Right atrium auricular region (tissue), 2 donors: ENCODE results near the gene TEX10. TPM values are rescaled to one million over a fixed set of nuclear protein-coding genes. Genes with fewer than 3 reads are reported as not detected.

Experiments
- DNase-seq: peaks from one replicate; pipeline ENCODE4 v3.0.0-alpha.2; 2019; ENCODE audit warnings: low spot score
- H3K27ac ChIP-seq, 2 donors: fragments of 200-600 bp; sonication (generic); 1 replicate in 1 of 2; 2 replicates in 1 of 2; pipeline ENCODE4 v1.5.1; 2016 to 2019
- H3K27me3 ChIP-seq, 2 donors: fragments of 200-600 bp; sonication (generic); one replicate each; pipeline versions ENCODE4 v1.5.1 to v1.6.0; 2017 to 2019
- H3K36me3 ChIP-seq: fragments of 200-600 bp; sonication (generic); one replicate; pipeline ENCODE4 v1.5.1; 2016
- H3K4me1 ChIP-seq, 2 donors: fragments of 200-600 bp; sonication (generic); one replicate each; pipeline versions ENCODE4 v1.5.1 to v1.6.0; 2017 to 2019
- H3K4me3 ChIP-seq, 2 donors: fragments of 200-600 bp; sonication (generic); 1 replicate in 1 of 2; 2 replicates in 1 of 2; pipeline ENCODE4 v1.5.1; 2017 to 2019; ENCODE audit warnings: mild to moderate bottlenecking in 1 of 2, moderate library complexity in 1 of 2
- H3K9me3 ChIP-seq, 2 donors: fragments of 200-600 bp; sonication (generic); one replicate each; pipeline ENCODE4 v1.5.1; 2019
- total RNA-seq, 2 donors: library from RNA; depleted of rRNA; stranded (reverse); fragments of >200 nt; gene quantifications; one replicate each; pipeline ENCODE4 v1.1.0, GENCODE V29; 2016
- TF ChIP-seq, protein P1 (sequence below), 2 donors: fragments of 200-600 bp; sonication (generic); IDR thresholded peaks; one replicate each; pipeline ENCODE4 v1.5.1; 2019; ENCODE audit warnings: antibody characterized with exemption in 2 of 2

Gene TEX10
- total RNA-seq, 2 donors from 2014 or later = 8.6 to 9.9 TPM

DNA sequence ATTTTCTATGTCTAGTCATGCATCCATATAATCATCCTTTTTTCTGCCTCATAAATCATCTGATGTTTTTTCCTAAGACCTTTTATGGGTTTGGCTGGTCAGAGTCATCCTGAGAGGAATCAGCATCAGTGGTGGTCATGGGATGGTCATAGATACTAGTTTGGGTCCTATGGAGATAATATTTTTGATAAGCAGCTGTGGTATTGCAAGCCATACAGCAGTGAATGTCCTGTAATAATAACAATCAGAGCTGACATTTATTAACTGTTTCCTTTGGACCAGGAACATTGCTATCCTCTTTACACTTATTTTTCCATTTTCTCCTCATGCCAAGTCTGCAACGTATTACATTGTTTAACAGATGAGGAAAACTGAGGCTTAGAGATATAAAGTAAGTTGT is 83.1 kb downstream of the TEX10 start:
- no peak overlapping the region for H3K4me3 ChIP-seq
- H3K9me3 ChIP-seq = no peaks in the 10 kb centered on the region
- TF ChIP-seq, protein P1, sequence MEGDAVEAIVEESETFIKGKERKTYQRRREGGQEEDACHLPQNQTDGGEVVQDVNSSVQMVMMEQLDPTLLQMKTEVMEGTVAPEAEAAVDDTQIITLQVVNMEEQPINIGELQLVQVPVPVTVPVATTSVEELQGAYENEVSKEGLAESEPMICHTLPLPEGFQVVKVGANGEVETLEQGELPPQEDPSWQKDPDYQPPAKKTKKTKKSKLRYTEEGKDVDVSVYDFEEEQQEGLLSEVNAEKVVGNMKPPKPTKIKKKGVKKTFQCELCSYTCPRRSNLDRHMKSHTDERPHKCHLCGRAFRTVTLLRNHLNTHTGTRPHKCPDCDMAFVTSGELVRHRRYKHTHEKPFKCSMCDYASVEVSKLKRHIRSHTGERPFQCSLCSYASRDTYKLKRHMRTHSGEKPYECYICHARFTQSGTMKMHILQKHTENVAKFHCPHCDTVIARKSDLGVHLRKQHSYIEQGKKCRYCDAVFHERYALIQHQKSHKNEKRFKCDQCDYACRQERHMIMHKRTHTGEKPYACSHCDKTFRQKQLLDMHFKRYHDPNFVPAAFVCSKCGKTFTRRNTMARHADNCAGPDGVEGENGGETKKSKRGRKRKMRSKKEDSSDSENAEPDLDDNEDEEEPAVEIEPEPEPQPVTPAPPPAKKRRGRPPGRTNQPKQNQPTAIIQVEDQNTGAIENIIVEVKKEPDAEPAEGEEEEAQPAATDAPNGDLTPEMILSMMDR (IDR thresholded peaks at IDR 0.05) = no peak
- H3K27ac ChIP-seq = no peak overlapping the region
- DNase-seq = no peak
- no peaks in the 10 kb centered on the region for H3K4me1 ChIP-seq
- H3K27me3 ChIP-seq = no peaks in the 10 kb centered on the region
- peaks cover 30% of the 10 kb centered on the region for H3K36me3 ChIP-seq

DNA sequence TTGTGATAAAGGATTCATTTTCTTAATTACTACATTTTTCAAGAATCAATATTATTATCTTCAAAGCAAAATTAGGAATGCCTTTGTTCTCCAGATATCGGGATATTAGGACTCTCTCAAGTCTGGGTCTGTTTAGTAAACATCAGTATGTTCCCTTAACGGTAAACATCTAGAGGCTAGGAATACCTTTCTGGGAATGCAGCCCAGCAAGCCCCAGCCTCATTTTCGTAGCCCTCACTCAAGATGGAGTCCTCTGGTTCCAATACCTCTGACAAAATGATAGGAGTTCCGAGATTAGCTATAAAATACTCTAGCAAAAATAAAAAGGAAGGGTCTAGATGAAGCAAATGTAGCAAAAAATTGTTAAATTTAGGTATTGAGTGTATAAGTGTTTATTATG is 84.5 kb downstream of the TEX10 start:
- Histone ChIP-seq H3K27me3 (no peaks in the 10 kb centered on the region), H3K36me3 (peaks cover 26% of the 10 kb centered on the region), H3K4me3 (no peak overlapping the region), H3K4me1 (no peaks in the 10 kb centered on the region), H3K27ac (no peak overlapping the region), H3K9me3 (no peaks in the 10 kb centered on the region)
- TF ChIP-seq, protein P1 (IDR thresholded peaks at IDR 0.05) = no peak
- DNase-seq = no peak

DNA sequence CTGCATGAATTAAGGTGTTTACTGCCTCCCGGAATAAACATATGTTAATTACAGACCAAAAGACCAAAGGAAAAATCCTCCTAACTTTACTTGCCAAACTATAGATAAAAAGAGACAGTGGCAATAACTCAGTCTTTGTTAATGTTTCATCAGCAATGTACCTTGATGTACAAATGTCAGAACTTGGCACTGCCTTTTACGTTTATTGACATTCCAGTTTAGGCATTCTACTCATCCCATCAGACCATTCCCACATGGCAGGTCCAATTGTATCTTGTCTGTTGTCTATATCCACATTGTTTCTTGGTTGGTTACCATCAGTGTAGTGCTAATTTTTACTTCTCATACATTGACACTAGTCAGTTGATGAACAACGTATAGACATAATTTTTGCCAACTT is 85.5 kb downstream of the TEX10 start:
- no peaks in the 10 kb centered on the region for H3K27me3 ChIP-seq
- no peak overlapping the region for H3K27ac ChIP-seq
- DNase-seq = no peak
- H3K36me3 ChIP-seq = peaks cover 21% of the 10 kb centered on the region
- H3K4me3 ChIP-seq = no peak overlapping the region
- H3K9me3 ChIP-seq = no peaks in the 10 kb centered on the region
- TF ChIP-seq, protein P1 (IDR thresholded peaks at IDR 0.05) = no peak
- no peaks in the 10 kb centered on the region for H3K4me1 ChIP-seq

Other genes with a start within 250 kb of the TEX10 start
- 10 to 100 TPM; 20.9 to 29.3 TPM for gene MSANTD3, start 74.2 kb upstream of the TEX10 start, total RNA-seq
- gene TMEFF1, start 120.2 kb upstream of the TEX10 start, total RNA-seq = under 1 TPM in 1 of 2 donors, not detected in 1; 0.37 TPM
- gene CAVIN4, start 225.1 kb upstream of the TEX10 start, total RNA-seq = 10 to 100 TPM; 33.3 to 41.2 TPM